H9 (cell line): ENCODE results near the gene ENTREP3. TPM values are rescaled to one million over a fixed set of nuclear protein-coding genes. Genes with fewer than 3 reads are reported as not detected.

Source experiments
- DNase-seq: peaks from one replicate; pipeline ENCODE4 v3.0.0-alpha.2; 2017
- H2AFZ ChIP-seq: one replicate; pipeline ENCODE4 v1.6.1; 2013; ENCODE audit warnings: mild to moderate bottlenecking, low read length, control low read depth, moderate library complexity
- H2AK5ac ChIP-seq: 2 replicates; pipeline ENCODE4 v1.6.1; 2013; ENCODE audit warnings: low read length, control low read depth, mixed read lengths; ENCODE audit not compliant: insufficient read length
- H2BK120ac ChIP-seq: one replicate; pipeline ENCODE4 v1.6.1; 2013; ENCODE audit warnings: low read depth, mild to moderate bottlenecking, low read length, control low read depth, inconsistent platforms; ENCODE audit not compliant: poor library complexity, severe bottlenecking
- H2BK12ac ChIP-seq: 2 replicates; pipeline ENCODE4 v1.6.1; 2013; ENCODE audit warnings: low read length, control low read depth, mixed read lengths, low read depth; ENCODE audit not compliant: insufficient read length
- H2BK15ac ChIP-seq: 2 replicates; pipeline ENCODE4 v1.6.1; 2013; ENCODE audit warnings: low read depth, low read length, control low read depth
- H2BK20ac ChIP-seq: one replicate; pipeline ENCODE4 v1.6.1; 2013; ENCODE audit warnings: low read depth, mild to moderate bottlenecking, low read length, control low read depth, inconsistent platforms; ENCODE audit not compliant: poor library complexity, severe bottlenecking
- H2BK5ac ChIP-seq: 2 replicates; pipeline ENCODE4 v1.6.1; 2013; ENCODE audit warnings: low read length, control low read depth, mixed read lengths; ENCODE audit not compliant: insufficient read length
- H3K14ac ChIP-seq: 2 replicates; pipeline ENCODE4 v1.6.1; 2013; ENCODE audit warnings: low read length, control low read depth; ENCODE audit not compliant: insufficient read depth
- H3K18ac ChIP-seq: 2 replicates; pipeline ENCODE4 v1.6.1; 2013; ENCODE audit warnings: low read depth, mild to moderate bottlenecking, mixed read lengths, low read length, control low read depth; ENCODE audit not compliant: insufficient read length
- H3K23ac ChIP-seq: 2 replicates; pipeline ENCODE4 v1.6.1; 2013; ENCODE audit warnings: low read length, control low read depth, mixed read lengths, low read depth; ENCODE audit not compliant: insufficient read length
- H3K23me2 ChIP-seq: 2 replicates; pipeline ENCODE4 v1.6.1; 2013; ENCODE audit warnings: low read depth, mild to moderate bottlenecking, mixed read lengths, low read length, control low read depth; ENCODE audit not compliant: insufficient read length, poor library complexity, severe bottlenecking
- H3K27ac ChIP-seq: 2 replicates; pipeline ENCODE4 v1.5.1; 2013; ENCODE audit warnings: low read length, control low read depth, mixed read lengths, low read depth; ENCODE audit not compliant: insufficient read length
- H3K27me3 ChIP-seq: 2 replicates; pipeline ENCODE4 v1.6.1; 2013; ENCODE audit warnings: low read length, control low read depth, inconsistent platforms; ENCODE audit not compliant: insufficient read depth
- H3K4ac ChIP-seq: 2 replicates; pipeline ENCODE4 v1.6.1; 2013; ENCODE audit warnings: low read depth, mild to moderate bottlenecking, control low read depth, inconsistent platforms, low read length, moderate library complexity
- H3K4me1 ChIP-seq: 2 replicates; pipeline ENCODE4 v1.6.1; 2013; ENCODE audit warnings: low read length, control low read depth, inconsistent platforms; ENCODE audit not compliant: insufficient read depth
- H3K4me2 ChIP-seq: 2 replicates; pipeline ENCODE4 v1.6.1; 2013; ENCODE audit warnings: low read length, control low read depth, mixed read lengths; ENCODE audit not compliant: insufficient read length, insufficient read depth
- H3K56ac ChIP-seq: 2 replicates; pipeline ENCODE4 v1.6.1; 2013; ENCODE audit warnings: low read depth, mild to moderate bottlenecking, mixed read lengths, low read length, control low read depth; ENCODE audit not compliant: insufficient read length
- H3K79me1 ChIP-seq: 2 replicates; pipeline ENCODE4 v1.6.1; 2013; ENCODE audit warnings: low read depth, mild to moderate bottlenecking, moderate library complexity, low read length, control low read depth, inconsistent platforms; ENCODE audit not compliant: insufficient read depth, poor library complexity, severe bottlenecking
- H3K79me2 ChIP-seq: 2 replicates; pipeline ENCODE4 v1.6.1; 2013; ENCODE audit warnings: low read length, control low read depth, inconsistent platforms; ENCODE audit not compliant: insufficient read depth
- H3K9ac ChIP-seq: 2 replicates; pipeline ENCODE4 v1.6.1; 2013; ENCODE audit warnings: low read length, control low read depth, mixed read lengths; ENCODE audit not compliant: insufficient read length; ENCODE audit errors: extremely low read depth
- H3K9me3 ChIP-seq: one replicate; pipeline ENCODE4 v1.6.1; 2013; ENCODE audit warnings: low read depth, low read length, inconsistent platforms; ENCODE audit not compliant: control insufficient read depth
- H3T11ph ChIP-seq: one replicate; pipeline ENCODE4 v1.6.1; 2013; ENCODE audit warnings: mild to moderate bottlenecking, low read length, control low read depth, inconsistent platforms
- H4K20me1 ChIP-seq: one replicate; pipeline ENCODE4 v1.6.1; 2013; ENCODE audit not compliant: control insufficient read depth, insufficient read length, insufficient read depth
- H4K5ac ChIP-seq: 2 replicates; pipeline ENCODE4 v1.6.1; 2013; ENCODE audit warnings: low read depth, mild to moderate bottlenecking, mixed read lengths, low read length, control low read depth; ENCODE audit not compliant: insufficient read length
- H4K8ac ChIP-seq: replicated peaks from 2 replicates; pipeline ENCODE4 v1.6.1; 2013; ENCODE audit warnings: low read length, control low read depth, mixed read lengths, low read depth; ENCODE audit not compliant: insufficient read length
- H4K91ac ChIP-seq: 2 replicates; pipeline ENCODE4 v1.6.1; 2013; ENCODE audit warnings: low read depth, mild to moderate bottlenecking, moderate library complexity, mixed read lengths, low read length, control low read depth; ENCODE audit not compliant: insufficient read length
- H3K27ac Mint-ChIP-seq, 3 experiments: 2 replicates in 2 of 3; 3 replicates in 1 of 3; pipeline ENCODE4 v1.8.0; 2020 to 2021; ENCODE audit warnings: mixed read lengths in 3 of 3, mild to moderate bottlenecking in 1 of 3, moderate library complexity in 1 of 3
- H3K27me3 Mint-ChIP-seq: 2 replicates; pipeline ENCODE4 v1.8.0; 2021; ENCODE audit warnings: low read depth, mild to moderate bottlenecking, moderate library complexity, mixed read lengths
- H3K36me3 Mint-ChIP-seq, 3 experiments: 2 replicates in 2 of 3; 3 replicates in 1 of 3; pipeline ENCODE4 v1.8.0; 2020 to 2021; ENCODE audit warnings: low read depth in 3 of 3, mixed read lengths in 3 of 3; ENCODE audit not compliant: insufficient read depth in 1 of 3
- H3K4me1 Mint-ChIP-seq, 2 experiments: 2 replicates each; pipeline ENCODE4 v1.8.0; 2020; ENCODE audit warnings: mixed read lengths in 2 of 2
- H3K4me3 Mint-ChIP-seq, 2 experiments: 2 replicates in 1 of 2; 3 replicates in 1 of 2; pipeline ENCODE4 v1.8.0; 2020 to 2021; ENCODE audit warnings: mild to moderate bottlenecking in 2 of 2, mixed read lengths in 2 of 2, moderate library complexity in 1 of 2
- H3K9me3 Mint-ChIP-seq, 2 experiments: 2 replicates in 1 of 2; 3 replicates in 1 of 2; pipeline ENCODE4 v1.8.0; 2020; ENCODE audit warnings: mild to moderate bottlenecking in 2 of 2, mixed read lengths in 2 of 2, moderate library complexity in 1 of 2
- CTCF ChIP-seq: fragments of 200-600 bp; sonication (generic); conservative IDR thresholded peaks from 3 replicates; pipeline ENCODE4 v1.8.0; 2021; ENCODE audit warnings: antibody characterized with exemption, mild to moderate bottlenecking
- WGBS: extraction: QIAGEN DNeasy Blood & Tissue Kit; methylation state at CpG from one replicate; pipeline ENCODE4 v1.1.7; 2013; ENCODE audit warnings: missing lambda C conversion rate, low lambda C conversion rate, mixed read lengths; ENCODE audit not compliant: insufficient read length; ENCODE audit errors: extremely low coverage; 5-methylcytosine and 5-hydroxymethylcytosine counted together
- total RNA-seq: library from RNA; stranded (reverse); gene quantifications from 2 replicates; pipeline ENCODE4 v1.2.1, GENCODE V29; 2021

ENTREP3 gene
- total RNA-seq, 1 experiment from 2014 or later, result 41.0 TPM

GRCh38 chr1:155205969-155206593, 49.2 kb downstream of the ENTREP3 start:
- peaks cover 6% of the 10 kb centered on the region for H3K23me2 ChIP-seq
- no peak overlapping the region for H3K56ac ChIP-seq
- Mint-ChIP-seq H3K4me1 (peaks cover 30 to 31% of the 10 kb centered on the region in 2 experiments), H3K36me3 (peaks cover 17 to 41% (median 40%) of the 10 kb centered on the region in 3 experiments; a peak in 6 of 7 replicates), H3K27me3 (peaks cover 14% of the 10 kb centered on the region), H3K27ac (peak overlapping the region in 1 of 3 experiments; percentile 25; a peak in 2 of 7 replicates), H3K9me3 (no peaks in the 10 kb centered on the region), H3K4me3 (no peak overlapping the region; a peak in 1 of 5 replicates)
- TF ChIP-seq CTCF, result no peak
- H3K4ac ChIP-seq, result no peak overlapping the region
- no peak overlapping the region for H2AFZ ChIP-seq
- H3T11ph ChIP-seq, result no peak overlapping the region
- H3K27ac ChIP-seq, result no peak overlapping the region
- WGBS, result no CpG with 5 or more reads among the region's 9 CpGs
- H3K4me1 ChIP-seq, result peaks cover 2% of the 10 kb centered on the region; the same call in 1 of the 2 replicates
- no peak overlapping the region for H3K9ac ChIP-seq
- no peaks in the 10 kb centered on the region for H3K79me1 ChIP-seq
- H2BK12ac ChIP-seq, result no peak overlapping the region
- H4K20me1 ChIP-seq, result peaks cover 2% of the 10 kb centered on the region
- H4K8ac ChIP-seq, result no peak overlapping the region
- DNase-seq, result no peak
- H3K23ac ChIP-seq, result no peak overlapping the region
- no peak overlapping the region for H3K18ac ChIP-seq
- H3K79me2 ChIP-seq, result no peaks in the 10 kb centered on the region
- no peak overlapping the region for H2BK5ac ChIP-seq
- no peaks in the 10 kb centered on the region for H3K9me3 ChIP-seq
- H3K4me2 ChIP-seq, result no peak overlapping the region
- H2AK5ac ChIP-seq, result no peak overlapping the region
- H2BK20ac ChIP-seq, result no peak overlapping the region
- no peak overlapping the region for H2BK15ac ChIP-seq
- H4K5ac ChIP-seq, result no peak overlapping the region
- H3K14ac ChIP-seq, result no peak overlapping the region
- no peak overlapping the region for H4K91ac ChIP-seq
- H3K27me3 ChIP-seq, result no peaks in the 10 kb centered on the region
- no peak overlapping the region for H2BK120ac ChIP-seq
